GM23338 (cell line): Measurements from ENCODE around the gene MEX3B.

ENCODE experiments used
- CREB1 ChIP-seq: fragments of 250-450 bp; sonication (Bioruptor Pico); IDR thresholded peaks from 2 replicates; pipeline ENCODE4 v1.5.0; 2020; ENCODE audit warnings: low read depth, mild to moderate bottlenecking, moderate library complexity
- CTCF ChIP-seq, 2 experiments: fragments of 200-600 bp in 1 of 2; sonication (generic) in 1 of 2; conservative IDR thresholded peaks; 2 replicates each; pipeline versions ENCODE4 v1.5.1 to v1.6.1; 2016 to 2017; ENCODE audit warnings: antibody characterized with exemption in 2 of 2, low read depth in 2 of 2, mild to moderate bottlenecking in 2 of 2, moderate library complexity in 1 of 2
- EZH2 ChIP-seq: fragments of 200-600 bp; sonication (generic); IDR thresholded peaks from one replicate; pipeline ENCODE4 v1.8.0; 2017; ENCODE audit warnings: antibody characterized with exemption, mild to moderate bottlenecking, low read depth; ENCODE audit not compliant: unreplicated experiment
- EZH2phosphoT487 ChIP-seq: fragments of 200-600 bp; sonication (generic); IDR thresholded peaks from one replicate; pipeline ENCODE4 v1.8.1; 2018; ENCODE audit warnings: antibody characterized with exemption; ENCODE audit not compliant: unreplicated experiment
- POLR2AphosphoS5 ChIP-seq: IDR thresholded peaks from 2 replicates; pipeline ENCODE4 v1.6.1; 2016; ENCODE audit warnings: antibody characterized with exemption, low read depth
- STAT1 ChIP-seq: IDR thresholded peaks from one replicate; pipeline ENCODE4 v1.6.1; 2016; ENCODE audit warnings: antibody characterized with exemption; ENCODE audit not compliant: unreplicated experiment
- TF ChIP-seq, protein P1 (sequence below): IDR thresholded peaks from one replicate; pipeline ENCODE4 v1.6.1; 2018; ENCODE audit warnings: antibody characterized with exemption; ENCODE audit not compliant: unreplicated experiment

- TF ChIP-seq EZH2 (no peak), CTCF (conservative IDR thresholded peaks at IDR 0.05; ENCODE audit: low read depth in 2 of 2) (no peak), EZH2phosphoT487 (no peak), CREB1 (CRISPR knock-in tag) (no peak), POLR2AphosphoS5 (no peak), STAT1 (no peak)
- TF ChIP-seq, protein P1, sequence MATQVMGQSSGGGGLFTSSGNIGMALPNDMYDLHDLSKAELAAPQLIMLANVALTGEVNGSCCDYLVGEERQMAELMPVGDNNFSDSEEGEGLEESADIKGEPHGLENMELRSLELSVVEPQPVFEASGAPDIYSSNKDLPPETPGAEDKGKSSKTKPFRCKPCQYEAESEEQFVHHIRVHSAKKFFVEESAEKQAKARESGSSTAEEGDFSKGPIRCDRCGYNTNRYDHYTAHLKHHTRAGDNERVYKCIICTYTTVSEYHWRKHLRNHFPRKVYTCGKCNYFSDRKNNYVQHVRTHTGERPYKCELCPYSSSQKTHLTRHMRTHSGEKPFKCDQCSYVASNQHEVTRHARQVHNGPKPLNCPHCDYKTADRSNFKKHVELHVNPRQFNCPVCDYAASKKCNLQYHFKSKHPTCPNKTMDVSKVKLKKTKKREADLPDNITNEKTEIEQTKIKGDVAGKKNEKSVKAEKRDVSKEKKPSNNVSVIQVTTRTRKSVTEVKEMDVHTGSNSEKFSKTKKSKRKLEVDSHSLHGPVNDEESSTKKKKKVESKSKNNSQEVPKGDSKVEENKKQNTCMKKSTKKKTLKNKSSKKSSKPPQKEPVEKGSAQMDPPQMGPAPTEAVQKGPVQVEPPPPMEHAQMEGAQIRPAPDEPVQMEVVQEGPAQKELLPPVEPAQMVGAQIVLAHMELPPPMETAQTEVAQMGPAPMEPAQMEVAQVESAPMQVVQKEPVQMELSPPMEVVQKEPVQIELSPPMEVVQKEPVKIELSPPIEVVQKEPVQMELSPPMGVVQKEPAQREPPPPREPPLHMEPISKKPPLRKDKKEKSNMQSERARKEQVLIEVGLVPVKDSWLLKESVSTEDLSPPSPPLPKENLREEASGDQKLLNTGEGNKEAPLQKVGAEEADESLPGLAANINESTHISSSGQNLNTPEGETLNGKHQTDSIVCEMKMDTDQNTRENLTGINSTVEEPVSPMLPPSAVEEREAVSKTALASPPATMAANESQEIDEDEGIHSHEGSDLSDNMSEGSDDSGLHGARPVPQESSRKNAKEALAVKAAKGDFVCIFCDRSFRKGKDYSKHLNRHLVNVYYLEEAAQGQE: no peak
Measured at GRCh38 chr15:82064824-82065223, 19.0 kb upstream of the MEX3B start.
